Urinary bladder (tissue), 4 donors: ENCODE data around the gene CCDC12. TPM values are rescaled to one million over a fixed set of nuclear protein-coding genes. Genes with fewer than 3 reads are reported as not detected.

Experiments
- DNase-seq: peaks from one replicate; pipeline ENCODE4 v3.0.0-alpha.2; 2015; ENCODE audit errors: extremely low spot score
- H3K27ac ChIP-seq: one replicate; pipeline ENCODE4 v1.5.1; 2013; ENCODE audit warnings: low read depth, mild to moderate bottlenecking, moderate library complexity
- H3K36me3 ChIP-seq: one replicate; pipeline ENCODE4 v1.6.1; 2013; ENCODE audit warnings: mild to moderate bottlenecking, moderate library complexity; ENCODE audit not compliant: insufficient read depth
- H3K4me1 ChIP-seq: one replicate; pipeline ENCODE4 v1.6.1; 2013; ENCODE audit warnings: mild to moderate bottlenecking, moderate library complexity; ENCODE audit not compliant: insufficient read depth
- H3K4me3 ChIP-seq: one replicate; pipeline ENCODE4 v1.5.1; 2013; ENCODE audit warnings: low read depth, low read length
- WGBS: extraction: QIAGEN DNeasy Blood & Tissue Kit; methylation state at CpG from one replicate; pipeline ENCODE4 v1.1.7; 2013; 5-methylcytosine and 5-hydroxymethylcytosine counted together
- polyA plus RNA-seq: library from polyadenylated mRNA; stranded (reverse); fragments of 200-250 nt; gene quantifications from one replicate; pipeline ENCODE4 v1.2.3, GENCODE V29; 2013
- total RNA-seq: library from RNA; depleted of rRNA; stranded (reverse); fragments of >200 nt; gene quantifications from one replicate; pipeline ENCODE4 v1.2.3, GENCODE V29; 2014
- donor health status: healthy with polysubstance abuse.
- donor health status: healthy.

The CCDC12 gene
- total and polyA plus RNA-seq, 2 donors = 17.6 to 60.7 TPM

DNA sequence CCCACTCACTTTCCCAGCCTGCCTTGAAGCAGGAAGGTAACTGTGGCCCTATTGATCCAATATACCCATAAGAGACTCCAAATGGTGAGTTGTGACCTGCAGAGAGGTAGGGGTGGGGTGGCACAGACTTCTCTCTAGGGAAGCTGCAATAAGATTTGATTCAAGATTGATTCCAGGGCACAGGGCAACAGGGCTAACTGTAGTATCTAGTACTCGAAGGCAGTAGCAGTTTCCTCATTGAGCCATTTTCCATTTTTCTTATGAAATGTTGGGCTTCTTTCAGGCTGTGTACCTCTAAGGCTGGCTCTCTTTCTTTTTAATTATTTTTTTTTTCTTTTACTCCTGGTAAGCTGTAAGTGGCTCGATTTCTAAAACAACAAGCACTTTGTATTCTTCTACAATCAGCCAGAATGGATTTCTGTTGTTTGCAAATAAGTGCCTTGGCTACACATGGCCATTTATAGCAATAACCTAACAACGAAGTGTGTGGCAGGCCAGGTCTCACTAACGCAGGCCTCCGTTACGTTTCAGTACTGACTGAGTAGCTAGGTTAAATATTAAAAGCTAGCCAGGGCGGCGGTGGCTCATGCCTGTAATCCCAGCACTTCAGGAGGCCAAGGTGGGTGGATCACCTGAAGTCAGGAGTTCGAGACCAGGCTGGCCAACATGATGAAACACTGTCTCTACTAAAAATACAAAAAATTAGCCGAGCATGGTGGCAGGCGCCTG is 19.3 kb downstream of the CCDC12 start:
- WGBS = 63% methylated on average over 11 of the region's 11 CpGs
- no peak for DNase-seq
- no peak overlapping the region for H3K4me3 ChIP-seq
- no peaks in the 10 kb centered on the region for H3K36me3 ChIP-seq
- peaks cover 7% of the 10 kb centered on the region for H3K4me1 ChIP-seq
- no peak overlapping the region for H3K27ac ChIP-seq

DNA sequence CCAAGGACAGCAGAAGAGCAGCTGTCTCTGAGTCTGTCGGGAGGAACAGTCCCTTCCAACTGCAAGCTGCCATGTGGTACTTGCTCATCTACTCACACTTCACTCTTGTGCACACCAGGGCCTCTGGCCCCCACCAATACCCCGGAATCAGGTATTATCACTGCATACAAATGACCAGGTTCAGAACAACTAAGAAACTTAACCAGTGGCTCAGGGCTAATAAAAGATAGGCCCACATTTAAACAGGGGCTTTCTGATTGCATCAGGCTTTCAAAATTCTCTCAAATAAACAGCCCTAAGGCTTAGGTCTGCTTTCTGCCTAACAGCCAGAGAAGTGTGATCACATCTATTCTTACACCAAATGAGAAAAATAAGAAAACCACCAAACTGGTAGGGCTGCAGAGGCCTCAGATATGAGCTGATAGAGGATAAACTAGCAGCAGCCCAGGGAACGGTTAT is 20.7 kb downstream of the CCDC12 start:
- DNase-seq = no peak
- Histone ChIP-seq H3K27ac (no peak overlapping the region), H3K4me1 (peaks cover 7% of the 10 kb centered on the region), H3K4me3 (no peak overlapping the region), H3K36me3 (no peaks in the 10 kb centered on the region)
- 30% methylated on average over 3 of the region's 3 CpGs for WGBS

DNA sequence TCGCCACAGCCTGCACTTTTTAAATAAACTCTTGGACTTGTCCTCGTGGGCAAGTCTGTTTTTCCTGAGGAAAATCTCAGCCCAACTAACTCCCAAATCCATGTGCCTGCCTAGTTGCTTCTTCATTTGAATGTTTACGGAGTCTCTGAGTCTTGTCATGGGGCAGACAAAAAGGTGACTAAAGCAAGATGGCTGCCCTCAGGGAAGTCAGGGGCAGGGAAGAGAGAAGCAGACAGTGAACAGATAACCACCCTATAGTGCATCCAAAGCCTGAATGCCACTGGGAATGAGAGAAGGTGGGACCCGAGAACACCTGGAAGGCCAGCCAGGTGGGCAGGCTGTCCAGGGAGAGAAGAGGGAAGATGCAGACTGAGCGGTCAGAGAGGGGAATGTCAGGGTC is 21.4 kb downstream of the CCDC12 start:
- peaks cover 7% of the 10 kb centered on the region for H3K4me1 ChIP-seq
- DNase-seq = no peak
- H3K27ac ChIP-seq = no peak overlapping the region
- 80% methylated on average over 5 of the region's 5 CpGs for WGBS
- no peaks in the 10 kb centered on the region for H3K36me3 ChIP-seq
- no peak overlapping the region for H3K4me3 ChIP-seq

GRCh38 chr3:46954178-46954577 is 22.4 kb downstream of the CCDC12 start:
- Histone ChIP-seq H3K27ac (no peak overlapping the region), H3K4me1 (peaks cover 8% of the 10 kb centered on the region)
- 78% methylated on average over 3 of the region's 3 CpGs for WGBS

GRCh38 chr3:46953234-46954010 is 23.1 kb downstream of the CCDC12 start:
- no peak for DNase-seq
- Histone ChIP-seq H3K36me3 (no peaks in the 10 kb centered on the region), H3K4me3 (no peak overlapping the region), H3K4me1 (peaks cover 9% of the 10 kb centered on the region), H3K27ac (no peak overlapping the region)
- WGBS = 55% methylated on average over 8 of the region's 8 CpGs

More at GRCh38 chr3:46954178-46954577, 22.4 kb downstream of the CCDC12 start:
- H3K36me3 ChIP-seq = no peaks in the 10 kb centered on the region
- H3K4me3 ChIP-seq = no peak overlapping the region
- no peak for DNase-seq

DNA sequence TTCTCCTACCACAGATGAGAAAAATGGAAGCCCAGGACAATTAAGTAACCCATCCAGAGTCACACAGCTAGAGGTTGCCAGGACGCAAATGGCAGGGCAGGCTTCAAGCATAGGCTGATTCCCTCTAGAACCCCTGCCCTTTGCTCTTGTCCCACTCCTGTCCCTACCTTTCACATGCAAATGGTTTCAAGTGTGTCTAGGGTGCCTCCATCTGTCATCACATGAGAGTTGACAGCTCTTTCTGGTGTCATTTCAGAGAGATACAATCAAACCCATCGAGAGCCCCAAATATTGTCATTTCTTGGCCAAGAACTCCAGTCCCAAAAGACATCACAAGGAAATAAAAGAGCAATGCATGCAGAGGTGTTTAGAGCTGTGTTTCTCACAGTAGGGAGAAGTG is 23.7 kb downstream of the CCDC12 start:
- Histone ChIP-seq H3K36me3 (no peaks in the 10 kb centered on the region), H3K4me3 (no peak overlapping the region), H3K27ac (no peak overlapping the region), H3K4me1 (peaks cover 10% of the 10 kb centered on the region)
- DNase-seq = no peak
- WGBS = 84% methylated on average over 2 of the region's 2 CpGs

DNA sequence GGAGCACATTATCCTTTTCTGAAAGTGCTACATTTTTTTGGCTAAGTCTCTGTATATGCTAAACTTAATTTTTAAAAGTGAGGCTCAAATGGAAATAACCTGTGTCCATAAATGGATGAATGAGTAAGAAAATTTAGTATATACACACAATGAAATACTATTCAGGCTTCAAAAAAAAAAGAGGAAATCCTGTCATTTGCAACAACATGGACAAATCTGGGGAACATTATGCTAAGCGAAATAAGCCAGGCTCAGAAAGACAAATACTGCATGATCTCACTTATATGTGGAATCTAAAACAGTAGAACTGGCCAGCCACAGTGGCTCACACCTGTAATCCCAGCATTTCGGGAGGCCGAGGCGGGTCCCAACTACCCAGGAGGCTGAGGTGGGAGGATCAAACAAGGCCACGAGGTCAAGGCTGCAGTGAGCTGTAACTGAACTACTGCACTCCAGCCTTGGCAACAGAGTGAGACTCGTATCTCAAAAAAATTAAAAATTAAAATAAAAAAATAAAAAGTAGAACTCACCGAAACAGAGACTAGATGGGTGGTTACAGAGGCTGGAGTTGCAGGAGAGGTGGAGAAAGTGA is 25.8 kb downstream of the CCDC12 start:
- H3K36me3 ChIP-seq = no peaks in the 10 kb centered on the region
- no peak for DNase-seq
- WGBS = 79% methylated on average over 7 of the region's 7 CpGs
- no peak overlapping the region for H3K4me3 ChIP-seq
- H3K4me1 ChIP-seq = peaks cover 10% of the 10 kb centered on the region
- no peak overlapping the region for H3K27ac ChIP-seq

- 95% methylated on average over 2 of the region's 2 CpGs for WGBS
- H3K4me3 ChIP-seq = no peak overlapping the region
- H3K27ac ChIP-seq = no peak overlapping the region
- no peak for DNase-seq
- H3K4me1 ChIP-seq = peaks cover 8% of the 10 kb centered on the region
- H3K36me3 ChIP-seq = no peaks in the 10 kb centered on the region
Measured at GRCh38 chr3:46950177-46950576, 26.4 kb downstream of the CCDC12 start.

DNA sequence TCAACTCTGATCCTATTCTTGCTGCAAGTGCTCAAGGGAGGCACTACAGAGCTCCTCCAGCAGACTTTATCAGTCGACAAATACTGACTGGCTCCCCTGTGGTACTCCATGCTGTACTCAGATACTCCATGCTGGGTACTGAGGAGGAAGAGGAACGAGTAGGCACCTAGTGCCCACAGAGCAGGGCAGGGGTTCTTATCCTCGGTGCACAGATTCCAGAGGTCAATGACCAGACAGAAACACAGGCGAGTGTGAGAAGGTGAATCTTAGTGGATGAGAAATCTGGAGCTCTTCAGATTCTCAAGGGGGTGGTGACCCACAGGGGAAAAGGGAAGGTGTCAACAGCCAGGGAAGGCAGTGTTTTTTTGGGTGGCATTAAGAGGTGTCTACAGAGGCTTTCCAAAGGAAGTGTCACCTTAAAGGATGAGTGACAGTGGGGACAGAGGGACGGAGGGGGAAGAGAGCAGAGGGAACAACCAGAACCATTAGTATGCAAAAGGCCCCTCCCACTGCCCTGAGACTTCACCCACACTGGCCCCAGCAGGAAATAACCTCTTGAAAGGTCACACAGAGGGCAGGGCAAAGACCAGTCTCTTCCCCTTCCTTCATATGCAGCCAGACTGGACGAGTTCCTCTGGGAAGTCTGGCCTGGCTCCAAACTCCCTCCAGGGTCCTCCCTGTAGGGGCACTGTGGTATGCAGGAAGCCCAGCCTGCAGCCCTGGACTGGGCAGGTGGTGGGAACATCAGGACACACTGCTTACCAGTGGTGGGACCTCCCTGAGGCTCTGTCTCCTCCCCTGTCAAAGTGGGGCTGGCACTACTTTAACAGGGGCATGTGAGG is 27.5 kb downstream of the CCDC12 start:
- Histone ChIP-seq H3K27ac (peak overlapping the region; percentile 86), H3K36me3 (no peaks in the 10 kb centered on the region), H3K4me1 (peaks cover 7% of the 10 kb centered on the region), H3K4me3 (no peak overlapping the region)
- 51% methylated on average over 6 of the region's 6 CpGs for WGBS
- DNase-seq = no peak

DNA sequence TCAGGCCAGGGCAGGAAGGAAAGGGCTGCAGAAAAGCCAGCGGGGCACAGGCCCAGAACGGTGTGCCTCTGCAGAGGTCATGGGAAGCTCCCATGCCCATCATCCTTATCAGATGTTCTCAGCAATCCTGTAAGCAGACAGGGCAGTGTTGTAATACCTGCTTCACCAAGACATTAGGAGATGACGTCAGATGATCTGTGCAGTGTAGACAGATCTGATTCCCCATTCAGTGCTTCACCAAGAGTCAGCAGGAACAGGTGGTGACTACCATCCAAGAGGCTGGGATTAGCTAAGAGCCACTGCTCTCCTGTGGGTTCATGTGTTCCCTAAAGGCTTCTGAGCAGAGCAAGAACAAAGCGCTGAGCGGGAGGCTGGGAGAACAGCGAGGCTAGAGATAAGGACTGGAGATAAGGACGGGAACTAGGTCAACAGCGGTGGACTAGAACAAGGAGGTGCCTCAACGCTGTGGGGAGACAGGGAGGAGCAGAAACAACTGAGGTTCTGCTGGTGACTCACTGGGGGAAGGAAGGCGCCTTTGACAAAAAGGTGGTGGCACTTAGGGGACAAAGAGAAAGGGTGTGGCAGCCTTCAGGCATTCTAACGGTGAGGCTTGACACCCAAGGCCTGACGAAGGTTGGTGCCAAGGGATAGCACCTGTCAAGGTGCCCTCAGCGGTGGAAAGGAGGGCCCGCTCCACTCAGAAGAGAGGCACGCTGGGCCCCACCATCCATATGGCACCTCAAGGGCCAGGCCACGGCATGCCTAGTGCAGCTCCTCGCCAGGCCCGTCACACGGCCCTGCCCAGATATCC is 28.4 kb downstream of the CCDC12 start:
- Histone ChIP-seq H3K4me3 (no peak overlapping the region), H3K4me1 (peaks cover 7% of the 10 kb centered on the region), H3K27ac (peak overlapping the region; percentile 86), H3K36me3 (no peaks in the 10 kb centered on the region)
- WGBS = 52% methylated on average over 19 of the region's 19 CpGs
- no peak for DNase-seq

- no peak overlapping the region for H3K4me3 ChIP-seq
- H3K36me3 ChIP-seq = no peaks in the 10 kb centered on the region
- WGBS = 70% methylated on average over 4 of the region's 4 CpGs
- peaks cover 7% of the 10 kb centered on the region for H3K4me1 ChIP-seq
- no peak for DNase-seq
- H3K27ac ChIP-seq = peak overlapping the region; percentile 86
Measured at GRCh38 chr3:46947546-46947901, 29.0 kb downstream of the CCDC12 start.

DNA sequence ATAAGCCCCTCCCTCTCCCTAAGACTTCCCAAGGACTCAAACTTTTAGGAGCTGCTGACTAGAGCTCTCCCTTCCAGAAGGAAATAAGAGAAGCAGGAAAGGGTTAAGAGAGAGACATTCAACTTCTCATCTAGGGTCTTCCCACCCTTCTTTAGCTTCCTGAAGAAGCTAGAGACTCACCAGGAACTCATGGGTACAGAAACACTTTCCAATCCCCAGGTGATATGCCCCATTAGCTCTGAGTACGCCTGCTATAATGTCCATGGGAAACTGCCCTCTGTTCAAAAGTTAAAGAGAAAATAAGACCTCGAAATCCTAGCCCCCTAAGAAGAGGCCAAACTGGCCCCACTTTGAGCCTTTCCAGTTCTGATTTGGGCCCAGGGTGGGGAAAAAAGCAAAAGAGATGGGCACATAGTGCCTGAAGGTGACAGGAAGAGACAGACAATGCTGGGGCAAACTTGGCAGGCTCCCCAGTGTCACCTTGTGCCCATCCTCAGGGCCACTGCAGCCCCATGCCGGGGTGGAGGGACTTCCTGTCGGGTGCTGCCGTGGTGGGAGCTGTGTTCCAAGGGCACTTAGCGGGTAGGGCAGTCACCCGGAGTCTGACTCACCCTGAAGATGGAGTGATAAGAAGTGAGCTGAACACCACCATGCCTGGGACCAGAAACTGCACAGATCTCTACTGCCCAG is 29.5 kb downstream of the CCDC12 start:
- Histone ChIP-seq H3K4me1 (peaks cover 7% of the 10 kb centered on the region), H3K27ac (peak overlapping the region; percentile 86), H3K4me3 (no peak overlapping the region), H3K36me3 (no peaks in the 10 kb centered on the region)
- WGBS = 68% methylated on average over 7 of the region's 7 CpGs
- DNase-seq = no peak
